HG03342 (cell line): ENCODE measurements around the gene CDK15.
"Not testable (repeated sequence)": the region's sequence is repeated elsewhere in the genome, so short reads cannot be mapped to it uniquely, and the experiment has no call there.

Experiments
- ATAC-seq: cut with Tn5 transposase; IDR thresholded peaks from one replicate; pipeline ENCODE4 v1.9.1; 2021; ENCODE audit warnings: mild to moderate bottlenecking, moderate library complexity; ENCODE audit not compliant: unreplicated experiment

The CDK15 gene

DNA sequence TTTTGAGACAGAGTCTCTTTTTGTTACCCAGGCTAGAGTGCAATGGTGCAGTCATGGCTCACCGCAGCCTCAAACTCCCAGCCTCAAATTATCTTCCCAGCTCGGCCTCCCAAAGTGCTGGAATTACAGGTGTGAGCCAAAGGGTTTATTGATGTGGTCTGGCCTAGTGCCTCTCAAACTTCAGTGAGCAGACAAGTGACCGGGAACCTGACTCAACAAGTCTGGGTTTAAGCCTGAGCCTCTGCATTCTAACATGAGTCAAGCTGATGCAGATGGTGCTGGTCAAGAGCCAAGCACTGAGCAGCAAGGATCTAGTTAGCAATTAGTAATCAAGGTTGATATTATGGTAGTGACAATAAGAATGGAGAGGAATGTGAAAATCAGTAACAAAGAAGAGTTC is 21.3 kb downstream of the CDK15 start:
- no peak for ATAC-seq

DNA sequence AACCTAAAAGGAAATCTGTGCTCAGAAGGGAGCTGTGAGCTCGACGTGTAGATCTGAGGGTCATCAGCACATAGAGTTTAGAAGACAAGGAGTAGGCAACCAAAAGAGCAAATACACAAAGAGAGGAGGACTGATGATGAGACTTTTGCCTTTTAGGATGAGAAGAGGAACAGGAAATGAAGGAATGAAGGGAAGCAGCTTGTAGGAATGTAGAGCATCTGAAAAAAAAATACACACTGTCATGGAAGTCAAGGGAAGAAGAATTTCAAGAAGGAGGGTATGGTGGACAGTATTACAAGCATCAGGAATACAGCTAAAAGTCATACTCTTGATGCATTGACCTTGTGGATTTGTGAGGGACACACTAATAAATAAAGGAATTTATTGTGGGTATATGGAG is 21.9 kb downstream of the CDK15 start:
- ATAC-seq, result no peak

DNA sequence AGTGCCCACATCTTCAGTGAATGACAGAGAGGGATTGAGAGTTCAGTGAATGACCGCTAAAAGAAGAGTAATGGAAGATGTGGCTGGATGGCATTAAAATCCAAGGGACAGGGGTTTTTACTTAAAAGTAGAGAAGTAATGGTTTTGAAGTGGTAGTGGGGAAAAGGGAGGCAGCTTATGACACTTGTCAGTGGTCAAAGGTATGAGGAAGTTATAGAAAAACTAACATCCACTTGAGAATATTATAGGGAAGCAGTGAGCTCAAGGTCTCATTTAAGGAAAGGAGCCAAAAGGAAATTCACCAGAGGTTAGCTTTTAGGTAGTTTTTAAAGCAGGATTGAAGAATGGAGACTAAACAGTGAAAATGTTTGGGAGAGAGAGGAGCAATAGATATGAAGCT is 24.3 kb downstream of the CDK15 start:
- no peak for ATAC-seq

DNA sequence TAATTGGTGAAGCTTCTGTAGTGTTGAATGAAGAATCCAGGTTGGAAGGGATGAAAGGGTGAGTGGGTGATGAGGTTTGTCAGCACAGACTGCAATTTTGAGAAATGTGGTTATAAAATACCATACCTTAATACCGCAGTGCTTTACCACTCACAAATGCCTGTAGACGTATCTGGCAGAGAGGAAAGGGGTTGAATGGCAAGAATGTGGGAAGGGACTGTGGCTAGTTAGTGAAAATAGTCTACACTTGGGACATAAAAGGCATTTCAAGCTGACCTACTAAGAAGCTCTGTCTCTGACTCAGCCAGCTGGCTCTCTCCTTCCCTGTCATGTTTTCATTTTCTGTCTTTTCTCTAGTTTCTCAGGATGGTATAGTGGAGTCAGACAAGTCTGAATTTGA is 25.1 kb downstream of the CDK15 start:
- no peak for ATAC-seq

DNA sequence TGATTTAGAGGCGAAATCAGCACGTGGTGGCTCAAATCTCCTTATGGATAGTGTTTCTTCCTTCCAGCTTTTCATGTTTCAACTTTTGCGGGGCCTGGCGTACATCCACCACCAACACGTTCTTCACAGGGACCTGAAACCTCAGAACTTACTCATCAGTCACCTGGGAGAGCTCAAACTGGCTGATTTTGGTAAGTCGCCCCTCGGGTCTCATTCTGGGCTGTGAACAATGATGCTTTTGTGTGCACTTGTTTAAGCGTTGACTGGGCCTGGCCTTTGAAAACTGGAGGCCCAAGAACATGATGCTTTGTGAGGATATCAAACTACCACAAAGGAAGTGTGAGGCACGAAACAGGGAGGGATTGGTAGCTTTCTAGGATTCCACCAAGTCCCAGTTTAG is 27.4 kb downstream of the CDK15 start:
- ATAC-seq, result no peak

DNA sequence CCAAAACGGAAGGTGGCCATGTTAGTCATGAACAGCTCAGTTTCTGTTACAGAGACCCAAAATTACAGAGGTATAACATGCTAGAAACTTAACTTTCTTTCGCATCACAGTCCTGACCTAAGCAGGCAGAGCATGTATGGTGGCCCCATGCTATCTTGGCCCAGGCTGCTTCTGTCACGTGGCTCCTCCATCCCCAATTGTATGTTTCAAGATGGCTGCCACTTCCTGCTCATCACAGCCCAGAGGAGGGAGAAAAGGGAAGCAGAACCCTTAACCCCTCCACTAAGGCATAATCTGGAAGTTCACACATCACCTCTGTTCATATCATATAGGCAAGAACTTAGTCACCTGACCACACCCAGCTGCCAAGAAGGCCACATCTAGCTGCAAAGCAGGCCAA is 28.7 kb downstream of the CDK15 start:
- no peak for ATAC-seq

DNA sequence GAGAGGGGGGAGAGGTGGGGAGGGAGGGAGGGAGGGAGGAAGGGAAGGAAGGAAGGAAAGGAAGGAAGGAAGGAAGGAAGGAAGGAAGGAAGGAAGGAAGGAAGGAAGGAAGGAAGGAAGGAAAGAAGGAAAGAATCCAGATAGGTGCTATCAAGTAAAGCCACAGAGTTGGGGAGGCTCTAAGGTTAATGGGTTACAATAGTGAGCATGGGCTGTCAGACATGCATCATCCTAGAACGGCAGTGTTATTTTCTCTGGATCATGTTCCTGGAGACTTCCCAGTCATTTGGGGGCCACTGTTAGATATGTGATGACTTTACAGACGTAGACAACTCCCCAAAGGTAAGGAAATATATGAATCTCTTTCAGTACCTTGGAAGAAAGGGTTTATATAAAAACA is 31.1 kb downstream of the CDK15 start:
- no peak for ATAC-seq

DNA sequence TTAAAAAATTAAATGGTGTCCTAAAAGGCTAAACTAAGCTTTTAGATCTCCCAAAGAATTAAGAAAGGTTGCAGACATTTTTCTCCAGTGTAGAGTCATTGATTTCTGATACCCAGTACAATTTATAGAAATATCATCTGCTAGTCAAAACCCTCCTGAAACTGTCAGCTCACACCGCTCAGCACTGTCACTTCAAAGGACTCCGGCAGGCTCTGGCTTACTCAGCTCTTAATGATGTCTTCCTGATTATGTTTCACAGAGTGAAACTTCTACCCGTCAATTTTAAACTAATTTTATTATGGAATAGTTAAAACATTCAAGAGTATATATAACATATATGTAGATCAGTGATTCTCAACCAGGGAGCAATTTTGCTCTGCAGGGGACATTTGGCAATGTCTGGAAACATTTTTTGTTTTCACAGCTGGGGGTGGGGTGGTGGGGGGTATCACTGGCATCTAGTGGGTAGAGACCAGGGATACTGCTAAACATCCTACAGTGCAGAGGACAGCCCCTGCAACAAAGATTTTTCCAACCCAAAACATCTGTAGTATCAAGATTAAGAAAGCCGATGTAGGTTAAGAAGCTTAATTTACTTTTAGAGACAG is 31.6 kb downstream of the CDK15 start:
- no peak for ATAC-seq

DNA sequence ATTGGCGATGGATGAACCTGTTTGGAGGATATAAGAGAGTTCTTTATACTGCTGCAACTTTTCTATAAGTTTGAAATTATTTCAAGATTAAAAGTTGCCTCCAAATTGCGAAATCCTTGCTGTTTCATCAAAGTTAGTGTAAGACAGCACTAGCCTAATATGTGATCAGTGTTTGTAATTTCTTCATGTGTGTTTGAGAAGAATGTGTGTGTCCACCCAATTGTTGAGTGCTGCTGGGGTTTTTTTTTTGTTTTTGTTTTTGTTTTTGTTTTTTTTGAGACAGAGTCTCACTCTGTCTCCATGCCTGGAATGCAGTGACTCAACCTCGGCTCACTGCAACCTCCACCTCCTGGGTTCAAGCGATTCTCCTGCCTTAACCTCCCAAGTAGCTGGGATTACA is 33.4 kb downstream of the CDK15 start:
- ATAC-seq, result no peak

DNA sequence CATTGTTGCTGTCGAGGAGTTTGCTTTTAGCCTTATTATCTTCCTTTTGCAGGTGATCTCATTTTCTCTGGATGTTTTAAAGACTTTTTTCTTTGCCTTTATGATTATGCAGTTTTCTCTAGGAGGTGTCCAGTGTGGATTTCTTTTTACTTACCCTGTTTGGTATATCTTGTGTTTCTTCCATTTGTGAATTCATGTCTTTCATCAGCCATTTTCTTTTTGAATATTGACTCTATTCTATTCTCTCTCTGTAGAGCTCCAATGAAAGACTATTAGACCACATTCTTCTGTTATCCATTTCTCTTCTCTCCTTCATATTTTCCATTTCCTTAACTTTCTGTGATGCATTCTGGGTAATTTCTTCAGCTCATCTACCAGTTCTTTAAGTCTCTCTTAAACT is 34.4 kb downstream of the CDK15 start:
- no peak for ATAC-seq

DNA sequence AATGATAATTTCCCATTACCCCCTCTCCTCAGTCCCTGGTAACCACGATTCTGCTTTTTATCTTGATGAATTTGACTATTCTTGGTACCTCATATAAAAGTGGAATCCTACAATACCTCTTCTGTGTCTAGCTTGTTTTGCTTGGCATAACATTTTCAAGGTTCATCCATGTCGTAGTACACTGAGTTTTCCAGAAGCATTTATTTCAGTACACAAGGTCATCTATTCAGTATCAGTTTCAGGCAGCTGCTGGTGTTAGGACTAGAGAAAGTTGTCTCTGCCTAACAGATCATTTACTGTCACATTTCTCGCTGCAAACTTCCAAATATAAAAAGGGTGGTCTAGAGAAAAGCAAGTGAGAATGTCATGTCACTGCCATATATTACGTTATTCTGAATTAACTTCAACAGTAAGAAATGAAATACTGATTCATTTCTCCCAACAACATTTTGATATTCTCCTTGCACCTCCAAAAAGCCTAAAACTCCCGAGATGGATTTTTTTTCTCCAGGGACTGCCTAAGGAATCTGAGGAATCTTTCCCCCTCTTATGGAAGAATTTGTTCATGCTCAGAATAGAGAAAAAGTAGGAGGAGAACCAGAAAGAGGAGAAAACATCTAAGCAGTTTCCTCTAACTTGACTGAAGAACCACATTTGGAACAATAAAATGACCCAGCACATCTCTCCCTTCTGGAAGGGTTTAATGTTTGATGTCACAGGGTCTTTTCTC is 36.0 kb downstream of the CDK15 start:
- no peak for ATAC-seq

DNA sequence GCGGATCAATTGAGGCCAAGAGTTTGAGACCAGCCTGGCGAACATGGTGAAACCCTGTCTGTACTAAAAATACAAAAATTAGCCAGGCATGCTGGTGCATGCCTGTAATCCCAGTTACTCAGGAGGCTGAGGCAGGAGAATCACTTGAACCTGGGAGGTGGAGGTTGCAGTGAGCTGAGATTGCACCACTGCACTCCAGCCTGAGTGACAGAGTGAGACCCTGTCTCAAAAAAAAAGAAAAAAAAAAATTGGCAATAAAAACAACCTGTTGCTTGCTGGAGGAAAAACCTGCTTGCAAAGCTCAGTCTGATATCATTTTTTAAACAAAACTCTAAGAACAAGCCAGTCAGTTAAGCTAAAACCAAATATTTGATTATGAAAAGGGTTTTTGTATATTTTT is 38.6 kb downstream of the CDK15 start:
- ATAC-seq, result not testable (repeated sequence)

DNA sequence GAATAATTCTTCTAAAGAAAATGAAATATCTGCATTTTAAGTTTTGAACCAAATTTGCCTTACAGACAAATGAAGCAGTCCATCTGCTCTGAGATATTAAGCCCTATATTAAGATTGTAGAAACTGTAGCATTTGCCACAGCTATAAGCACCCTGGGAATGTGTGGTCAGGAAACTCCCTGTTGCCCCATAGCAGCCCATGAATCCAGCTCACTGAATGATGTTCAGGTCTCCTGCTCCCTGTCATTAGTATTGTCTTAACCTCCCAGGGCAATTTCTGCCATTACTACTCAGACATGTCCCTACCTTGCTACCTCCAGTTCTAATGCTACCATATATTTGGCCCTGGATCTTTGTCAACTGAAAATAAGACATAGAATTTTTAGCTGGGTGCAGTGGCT is 41.1 kb downstream of the CDK15 start:
- no peak for ATAC-seq

DNA sequence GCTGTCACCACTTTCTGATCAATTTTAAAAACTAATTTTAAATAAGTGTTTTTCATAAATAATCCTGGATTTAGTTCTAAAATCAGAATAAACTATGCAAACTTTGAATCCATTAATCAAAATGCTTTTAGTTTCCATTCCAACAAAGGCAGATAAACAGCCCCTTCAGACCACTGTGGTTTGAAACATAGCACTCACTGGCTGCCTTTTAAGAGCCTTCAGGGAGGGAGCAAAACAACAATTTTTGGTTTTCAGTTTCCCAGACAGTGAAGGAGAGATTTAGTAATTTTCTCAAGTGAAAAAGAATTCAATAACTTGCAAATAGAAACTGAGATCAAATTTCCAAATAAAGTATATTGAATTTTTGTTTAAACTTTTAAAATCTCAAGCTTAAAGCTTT is 46.1 kb downstream of the CDK15 start:
- no peak for ATAC-seq

DNA sequence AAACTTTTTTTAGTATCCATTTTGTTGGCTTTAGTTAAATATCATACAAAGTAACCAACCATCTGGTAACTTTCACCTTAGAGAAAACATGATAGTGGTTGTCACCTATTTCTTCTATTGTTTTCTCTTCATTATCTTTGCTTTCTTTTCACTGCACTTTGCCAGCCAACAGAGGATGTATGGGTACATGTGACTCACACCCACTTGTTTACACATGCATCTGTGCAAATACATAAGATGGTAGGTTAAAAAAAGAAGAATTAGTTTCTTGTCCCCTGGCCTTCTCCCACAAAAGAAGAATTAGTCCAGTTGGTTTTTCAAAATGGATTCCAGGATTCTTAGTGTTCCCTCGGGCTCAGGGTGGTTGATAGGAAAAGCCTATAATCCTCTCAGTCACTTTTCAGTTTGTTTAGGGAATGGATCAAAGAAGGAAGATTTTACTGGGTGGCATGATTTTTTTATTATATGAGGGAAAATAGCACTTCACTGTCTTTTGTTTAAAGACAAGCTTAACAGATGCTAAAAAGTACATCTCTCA is 46.6 kb downstream of the CDK15 start:
- no peak for ATAC-seq

DNA sequence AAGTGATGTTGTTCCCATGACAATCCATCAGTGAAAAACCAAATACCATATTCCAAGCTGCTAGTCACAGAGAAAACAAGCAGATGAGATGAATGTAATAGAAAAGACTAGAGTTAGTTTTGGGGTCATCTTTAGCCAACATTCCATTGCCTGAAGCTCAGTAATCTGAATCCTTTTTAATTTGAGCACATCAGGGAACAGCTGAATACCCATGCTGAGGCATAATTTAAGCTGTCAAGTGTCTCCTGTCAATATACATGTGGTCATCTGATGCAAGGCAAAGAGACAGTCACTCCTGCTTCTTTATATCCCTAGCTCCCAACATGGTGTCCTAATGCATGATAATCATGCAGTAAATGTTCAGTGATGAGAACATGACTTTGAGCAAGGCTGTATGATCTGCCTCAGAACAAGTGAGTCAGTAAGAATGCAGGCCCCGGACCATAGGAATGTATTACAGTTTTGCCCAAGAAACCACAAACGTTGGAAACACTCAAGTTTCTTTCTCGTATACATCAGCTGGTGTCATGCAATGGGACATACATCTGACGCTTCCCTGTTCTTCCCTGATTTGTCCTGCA is 48.0 kb downstream of the CDK15 start:
- no peak for ATAC-seq

DNA sequence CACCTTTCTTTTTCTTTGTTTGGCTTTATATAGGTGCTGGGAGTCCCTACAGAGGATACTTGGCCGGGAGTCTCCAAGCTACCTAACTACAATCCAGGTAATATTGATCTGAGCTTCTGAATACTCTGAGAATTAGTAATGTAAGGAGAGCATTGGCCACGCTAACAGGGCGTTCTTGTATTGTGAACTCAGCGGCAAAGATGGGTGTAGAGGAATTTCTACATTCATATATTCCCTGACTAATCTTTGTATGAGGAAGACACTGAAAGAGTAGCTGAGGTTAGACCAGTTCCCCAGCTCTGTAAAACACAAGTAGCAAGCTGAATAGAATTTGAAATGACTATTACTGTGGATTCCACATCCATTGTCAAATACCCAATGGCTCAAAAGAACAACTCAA is 48.5 kb downstream of the CDK15 start:
- no peak for ATAC-seq

DNA sequence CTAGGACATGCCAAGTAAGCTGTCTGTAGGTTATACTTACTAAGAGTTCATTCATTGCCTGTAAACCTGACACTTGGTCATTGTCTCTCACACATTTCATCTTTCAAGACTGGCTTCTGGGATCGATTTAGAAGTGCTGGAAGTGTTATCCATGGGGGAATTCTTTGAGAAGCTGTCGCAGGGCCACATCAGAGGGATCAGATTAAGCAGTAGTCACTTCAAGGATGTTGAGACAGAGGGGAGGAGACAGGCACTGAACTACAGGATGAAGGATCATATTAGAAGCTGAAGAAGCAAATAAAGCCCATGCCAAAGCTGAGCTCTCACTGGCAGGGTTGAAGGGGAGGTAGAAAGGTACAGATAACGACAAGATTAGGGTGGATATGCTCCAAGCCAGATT is 49.0 kb downstream of the CDK15 start:
- ATAC-seq, result no peak

DNA sequence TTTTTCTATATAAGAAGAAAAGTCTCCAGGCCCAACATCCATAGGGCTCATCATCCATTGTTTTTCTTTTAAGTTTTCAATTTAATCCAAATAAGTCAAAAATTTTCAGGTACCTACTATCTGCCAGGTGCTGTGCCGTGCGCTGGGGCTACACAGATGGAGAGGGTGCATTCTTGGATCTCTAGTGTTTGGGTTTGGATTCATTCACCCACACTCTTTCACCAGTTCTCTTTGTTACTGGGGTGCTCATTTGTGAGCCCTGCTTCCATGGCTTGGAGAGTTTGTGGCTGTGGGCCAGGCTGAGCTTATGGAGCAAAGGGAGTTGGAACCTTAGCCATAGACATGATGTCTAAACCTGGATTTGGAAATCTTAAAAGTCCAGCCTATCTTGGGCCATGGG is 51.0 kb downstream of the CDK15 start:
- no peak for ATAC-seq

DNA sequence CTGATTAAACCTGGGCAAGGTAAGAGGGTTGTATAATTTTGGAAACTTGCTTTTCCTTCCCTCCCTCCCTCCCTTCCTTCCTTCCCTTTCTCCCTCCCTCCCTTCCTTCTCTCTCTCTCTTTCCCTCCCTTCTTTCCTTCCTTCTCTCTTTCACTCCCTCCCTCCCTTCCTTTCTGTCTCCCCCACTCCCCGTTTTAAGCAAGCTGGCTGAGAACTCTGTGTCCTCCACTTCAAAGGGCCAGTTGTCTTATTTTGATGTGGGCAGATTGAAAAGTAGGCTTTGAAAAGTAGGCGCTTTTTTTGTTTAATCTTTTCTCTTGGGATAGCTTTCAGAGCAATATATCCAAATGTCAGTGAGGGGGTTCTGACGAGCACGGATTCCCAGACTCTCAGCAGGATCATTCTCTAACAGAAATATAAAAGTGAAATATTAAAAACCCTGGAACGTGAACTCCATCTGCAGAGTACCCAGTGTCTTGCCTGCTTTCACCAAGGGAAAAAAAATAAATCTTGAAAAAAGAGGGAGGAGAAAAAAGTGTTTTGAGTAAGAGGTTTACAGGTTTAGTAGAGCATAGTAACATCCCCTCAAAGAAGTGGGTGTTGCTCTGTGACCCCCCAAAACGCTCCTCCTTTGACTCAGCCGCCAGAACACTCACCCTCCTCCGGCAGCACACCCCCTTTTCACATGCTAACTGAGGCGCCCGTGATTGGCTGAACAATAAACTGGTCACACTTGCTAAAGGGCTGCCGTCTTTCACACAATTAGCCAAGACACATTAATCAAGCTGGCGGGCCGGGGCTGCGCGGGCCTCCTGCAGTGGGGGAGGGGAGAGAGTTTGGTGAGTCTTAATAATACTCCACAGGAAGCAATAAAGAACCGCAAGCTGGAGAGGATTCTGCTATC is 52.2 kb downstream of the CDK15 start:
- no peak for ATAC-seq

DNA sequence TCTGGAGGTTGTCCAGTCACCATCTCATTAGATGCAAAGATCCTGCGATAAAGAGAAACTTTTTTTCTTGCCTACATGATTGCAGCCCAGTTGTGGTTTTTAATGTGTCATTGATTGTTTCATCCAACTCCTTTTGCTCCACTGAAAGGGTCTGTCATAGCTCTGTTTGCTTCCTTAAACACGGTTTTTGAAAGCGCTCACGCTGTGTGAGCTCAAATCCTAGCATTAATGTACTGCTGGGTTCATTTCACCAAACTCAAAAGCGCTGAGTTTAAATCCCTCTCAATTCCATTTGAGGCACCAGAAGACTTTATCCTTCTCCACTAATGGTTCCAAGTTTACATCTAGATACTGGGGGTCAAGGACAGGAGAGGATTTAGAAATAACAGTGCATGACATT is 53.6 kb downstream of the CDK15 start:
- no peak for ATAC-seq
